ENCODE measurements around the gene TRPM2. TPM values are rescaled to one million over a fixed set of nuclear protein-coding genes. Genes with fewer than 3 reads are reported as not detected.

Gene TRPM2
- total and polyA plus RNA-seq, 2 donors: 2.7 to 9.4 TPM

GRCh38 chr21:44319407-44320065, 33.9 kb upstream of the TRPM2 start:
- Histone ChIP-seq H3K27me3 (ENCODE audit: control insufficient read depth in 2 of 2, insufficient read depth in 1 of 2, low read length in 1 of 2) (no peaks in the 10 kb centered on the region), H3K4me1 (ENCODE audit: control insufficient read depth in 2 of 2, insufficient read depth in 2 of 2, low read length in 2 of 2) (no peaks in the 10 kb centered on the region), H3K9me3 (ENCODE audit: control insufficient read depth in 2 of 2, insufficient read depth in 1 of 2, low read length in 1 of 2) (no peaks in the 10 kb centered on the region), H3K27ac (ENCODE audit: low read depth in 1 of 2, low read length in 1 of 2) (no peak overlapping the region), H3K36me3 (ENCODE audit: control insufficient read depth in 2 of 2, insufficient read depth in 2 of 2, low read length in 1 of 2) (peaks cover 16 to 89% of the 10 kb centered on the region in 2 donors), H3K4me3 (ENCODE audit: low read length in 2 of 2) (no peak overlapping the region)
- WGBS: 98% methylated on average over 35 of the region's 35 CpGs
- DNase-seq (ENCODE audit: low read depth in 6 of 9, low spot score in 9 of 9): no peak

GRCh38 chr21:44320847-44321246, 32.6 kb upstream of the TRPM2 start:
- Histone ChIP-seq H3K4me1 (ENCODE audit: control insufficient read depth in 2 of 2, insufficient read depth in 2 of 2, low read length in 2 of 2) (no peaks in the 10 kb centered on the region), H3K4me3 (ENCODE audit: low read length in 2 of 2) (no peak overlapping the region), H3K27me3 (ENCODE audit: control insufficient read depth in 2 of 2, insufficient read depth in 1 of 2, low read length in 1 of 2) (no peaks in the 10 kb centered on the region), H3K9me3 (ENCODE audit: control insufficient read depth in 2 of 2, insufficient read depth in 1 of 2, low read length in 1 of 2) (no peaks in the 10 kb centered on the region), H3K27ac (ENCODE audit: low read depth in 1 of 2, low read length in 1 of 2) (no peak overlapping the region), H3K36me3 (ENCODE audit: control insufficient read depth in 2 of 2, insufficient read depth in 2 of 2, low read length in 1 of 2) (peaks cover 21 to 90% of the 10 kb centered on the region in 2 donors)
- 97% methylated on average over 13 of the region's 13 CpGs for WGBS
- DNase-seq (ENCODE audit: low read depth in 6 of 9, low spot score in 9 of 9): no peak

- Histone ChIP-seq H3K27me3 (ENCODE audit: control insufficient read depth in 2 of 2, insufficient read depth in 1 of 2, low read length in 1 of 2) (no peaks in the 10 kb centered on the region), H3K4me1 (ENCODE audit: control insufficient read depth in 2 of 2, insufficient read depth in 2 of 2, low read length in 2 of 2) (no peaks in the 10 kb centered on the region), H3K9me3 (ENCODE audit: control insufficient read depth in 2 of 2, insufficient read depth in 1 of 2, low read length in 1 of 2) (no peaks in the 10 kb centered on the region), H3K36me3 (ENCODE audit: control insufficient read depth in 2 of 2, insufficient read depth in 2 of 2, low read length in 1 of 2) (peaks cover 25 to 92% of the 10 kb centered on the region in 2 donors), H3K27ac (ENCODE audit: low read depth in 1 of 2, low read length in 1 of 2) (no peak overlapping the region), H3K4me3 (ENCODE audit: low read length in 2 of 2) (no peak overlapping the region)
- DNase-seq (ENCODE audit: low read depth in 6 of 9, low spot score in 9 of 9): no peak
- 98% methylated on average over 23 of the region's 23 CpGs for WGBS
Observed at GRCh38 chr21:44321846-44322450, 31.5 kb upstream of the TRPM2 start.

- Histone ChIP-seq H3K27ac (ENCODE audit: low read depth in 1 of 2, low read length in 1 of 2) (no peak overlapping the region), H3K4me1 (ENCODE audit: control insufficient read depth in 2 of 2, insufficient read depth in 2 of 2, low read length in 2 of 2) (no peaks in the 10 kb centered on the region), H3K9me3 (ENCODE audit: control insufficient read depth in 2 of 2, insufficient read depth in 1 of 2, low read length in 1 of 2) (no peaks in the 10 kb centered on the region), H3K27me3 (ENCODE audit: control insufficient read depth in 2 of 2, insufficient read depth in 1 of 2, low read length in 1 of 2) (no peaks in the 10 kb centered on the region), H3K4me3 (ENCODE audit: low read length in 2 of 2) (no peak overlapping the region), H3K36me3 (ENCODE audit: control insufficient read depth in 2 of 2, insufficient read depth in 2 of 2, low read length in 1 of 2) (peaks cover 33 to 88% of the 10 kb centered on the region in 2 donors)
- WGBS: 97% methylated on average over 38 of the region's 38 CpGs
- no peak for DNase-seq (ENCODE audit: low read depth in 6 of 9, low spot score in 9 of 9)
Observed at GRCh38 chr21:44322621-44323325, 30.6 kb upstream of the TRPM2 start.

- no peaks in the 10 kb centered on the region for H3K4me1 ChIP-seq (ENCODE audit: control insufficient read depth in 2 of 2, insufficient read depth in 2 of 2, low read length in 2 of 2)
- no peak overlapping the region for H3K27ac ChIP-seq (ENCODE audit: low read depth in 1 of 2, low read length in 1 of 2)
- H3K4me3 ChIP-seq (ENCODE audit: low read length in 2 of 2): no peak overlapping the region
- DNase-seq (ENCODE audit: low read depth in 6 of 9, low spot score in 9 of 9): no peak
- no peaks in the 10 kb centered on the region for H3K9me3 ChIP-seq (ENCODE audit: control insufficient read depth in 2 of 2, insufficient read depth in 1 of 2, low read length in 1 of 2)
- no peaks in the 10 kb centered on the region for H3K27me3 ChIP-seq (ENCODE audit: control insufficient read depth in 2 of 2, insufficient read depth in 1 of 2, low read length in 1 of 2)
- WGBS: 92% methylated on average over 20 of the region's 20 CpGs
- peaks cover 34 to 82% of the 10 kb centered on the region in 2 donors for H3K36me3 ChIP-seq (ENCODE audit: control insufficient read depth in 2 of 2, insufficient read depth in 2 of 2, low read length in 1 of 2)
Observed at GRCh38 chr21:44323591-44323990, 29.8 kb upstream of the TRPM2 start.

- Histone ChIP-seq H3K4me3 (ENCODE audit: low read length in 2 of 2) (no peak overlapping the region), H3K27me3 (ENCODE audit: control insufficient read depth in 2 of 2, insufficient read depth in 1 of 2, low read length in 1 of 2) (no peaks in the 10 kb centered on the region), H3K27ac (ENCODE audit: low read depth in 1 of 2, low read length in 1 of 2) (no peak overlapping the region), H3K36me3 (ENCODE audit: control insufficient read depth in 2 of 2, insufficient read depth in 2 of 2, low read length in 1 of 2) (peaks cover 34 to 75% of the 10 kb centered on the region in 2 donors), H3K9me3 (ENCODE audit: control insufficient read depth in 2 of 2, insufficient read depth in 1 of 2, low read length in 1 of 2) (no peaks in the 10 kb centered on the region), H3K4me1 (ENCODE audit: control insufficient read depth in 2 of 2, insufficient read depth in 2 of 2, low read length in 2 of 2) (no peaks in the 10 kb centered on the region)
- 97% methylated on average over 37 of the region's 37 CpGs for WGBS
- no peak for DNase-seq (ENCODE audit: low read depth in 6 of 9, low spot score in 9 of 9)
Observed at GRCh38 chr21:44324106-44324853, 29.1 kb upstream of the TRPM2 start.

- Histone ChIP-seq H3K9me3 (ENCODE audit: control insufficient read depth in 2 of 2, insufficient read depth in 1 of 2, low read length in 1 of 2) (no peaks in the 10 kb centered on the region), H3K27me3 (ENCODE audit: control insufficient read depth in 2 of 2, insufficient read depth in 1 of 2, low read length in 1 of 2) (no peaks in the 10 kb centered on the region), H3K4me3 (ENCODE audit: low read length in 2 of 2) (no peak overlapping the region), H3K4me1 (ENCODE audit: control insufficient read depth in 2 of 2, insufficient read depth in 2 of 2, low read length in 2 of 2) (no peaks in the 10 kb centered on the region), H3K27ac (ENCODE audit: low read depth in 1 of 2, low read length in 1 of 2) (no peak overlapping the region), H3K36me3 (ENCODE audit: control insufficient read depth in 2 of 2, insufficient read depth in 2 of 2, low read length in 1 of 2) (peaks cover 32 to 70% of the 10 kb centered on the region in 2 donors)
- DNase-seq (ENCODE audit: low read depth in 6 of 9, low spot score in 9 of 9): no peak
- 97% methylated on average over 11 of the region's 11 CpGs for WGBS
Observed at GRCh38 chr21:44324854-44325107, 28.6 kb upstream of the TRPM2 start.

- H3K27me3 ChIP-seq (ENCODE audit: control insufficient read depth in 2 of 2, insufficient read depth in 1 of 2, low read length in 1 of 2): no peaks in the 10 kb centered on the region
- no peaks in the 10 kb centered on the region for H3K9me3 ChIP-seq (ENCODE audit: control insufficient read depth in 2 of 2, insufficient read depth in 1 of 2, low read length in 1 of 2)
- no peak overlapping the region for H3K4me3 ChIP-seq (ENCODE audit: low read length in 2 of 2)
- no peak for DNase-seq (ENCODE audit: low read depth in 6 of 9, low spot score in 9 of 9)
- peaks cover 26 to 73% of the 10 kb centered on the region in 2 donors for H3K36me3 ChIP-seq (ENCODE audit: control insufficient read depth in 2 of 2, insufficient read depth in 2 of 2, low read length in 1 of 2)
- WGBS: 96% methylated on average over 44 of the region's 44 CpGs
- no peak overlapping the region for H3K27ac ChIP-seq (ENCODE audit: low read depth in 1 of 2, low read length in 1 of 2)
- H3K4me1 ChIP-seq (ENCODE audit: control insufficient read depth in 2 of 2, insufficient read depth in 2 of 2, low read length in 2 of 2): no peaks in the 10 kb centered on the region
Observed at GRCh38 chr21:44325386-44326271, 27.8 kb upstream of the TRPM2 start.
